Measurements from ENCODE around the gene EML2. TPM values are rescaled to one million over a fixed set of nuclear protein-coding genes. Genes with fewer than 3 reads are reported as not detected.
A peak's percentile ranks its signal among the peaks of the same experiment; 100 is the strongest.

The EML2 gene
- total RNA-seq, 1 experiment from 2014 or later = 33.9 TPM

- H3K27me3 ChIP-seq (replicated peaks; ENCODE audit: control insufficient read depth, insufficient read depth, low read length) = no peaks in the 10 kb centered on the region
- intact Hi-C loops (cut with micrococcal nuclease; ENCODE audit: unreplicated experiment) = no loop called here
- POLR2A ChIA-PET = no interaction called here
- CTCF ChIA-PET = interaction anchor here (0.7 kb wide), 1 partner anchor 142 kb away, joined by 5 read pairs; no protein-coding TSS in a partner anchor
- Mint-ChIP-seq H3K4me3 (ENCODE audit: unreplicated experiment) (no peak overlapping the region), H3K4me1 (ENCODE audit: low read depth, unreplicated experiment) (peaks cover 18% of the 10 kb centered on the region), H3K9me3 (ENCODE audit: unreplicated experiment) (no peaks in the 10 kb centered on the region), H3K27me3 (ENCODE audit: insufficient read depth, unreplicated experiment) (no peaks in the 10 kb centered on the region), H3K36me3 (ENCODE audit: insufficient read depth, unreplicated experiment) (peaks cover 20% of the 10 kb centered on the region), H3K27ac (ENCODE audit: unreplicated experiment) (no peak overlapping the region)
- DNase-seq = no peak
- H3K36me3 ChIP-seq (ENCODE audit: control insufficient read depth, insufficient read depth, low read length) = no peaks in the 10 kb centered on the region
- no peaks in the 10 kb centered on the region for H3K9me3 ChIP-seq
- TF ChIP-seq CTCF (IDR thresholded peaks at IDR 0.05; ENCODE audit: insufficient read depth in 1 of 2, low read depth in 1 of 2, low read length in 1 of 2, severe bottlenecking in 1 of 2, unreplicated experiment in 1 of 2) = no peak
- H3K4me3 ChIP-seq (ENCODE audit: low read depth, low read length) = no peak overlapping the region
- BruUV-seq (replicated peaks) = TSS peak; percentile 38
- peaks cover 14% of the 10 kb centered on the region for H3K4me1 ChIP-seq
Observed at GRCh38 chr19:45636902-45637301, 2.3 kb downstream of the EML2 start.

GRCh38 chr19:45636275-45636674 lies 2.9 kb downstream of the EML2 start:
- no peak overlapping the region for H3K27ac Mint-ChIP-seq (ENCODE audit: unreplicated experiment)
- Histone ChIP-seq H3K36me3 (ENCODE audit: control insufficient read depth, insufficient read depth, low read length) (no peaks in the 10 kb centered on the region), H3K9me3 (no peaks in the 10 kb centered on the region), H3K4me1 (peaks cover 14% of the 10 kb centered on the region), H3K4me3 (ENCODE audit: low read depth, low read length) (no peak overlapping the region), H3K27me3 (replicated peaks; ENCODE audit: control insufficient read depth, insufficient read depth, low read length) (no peaks in the 10 kb centered on the region)
- CTCF ChIA-PET = no interaction called here
- POLR2A ChIA-PET = no interaction called here
- BruUV-seq (replicated peaks) = no TSS peak
- intact Hi-C loops (cut with micrococcal nuclease; ENCODE audit: unreplicated experiment) = no loop called here
- no peak overlapping the region for H3K4me3 Mint-ChIP-seq (ENCODE audit: unreplicated experiment)
- no peaks in the 10 kb centered on the region for H3K9me3 Mint-ChIP-seq (ENCODE audit: unreplicated experiment)
- peaks cover 13% of the 10 kb centered on the region for H3K36me3 Mint-ChIP-seq (ENCODE audit: insufficient read depth, unreplicated experiment)
- DNase-seq = no peak
- H3K4me1 Mint-ChIP-seq (ENCODE audit: low read depth, unreplicated experiment) = peaks cover 15% of the 10 kb centered on the region
- no peak for TF ChIP-seq CTCF (IDR thresholded peaks at IDR 0.05; ENCODE audit: insufficient read depth in 1 of 2, low read depth in 1 of 2, low read length in 1 of 2, severe bottlenecking in 1 of 2, unreplicated experiment in 1 of 2)
- no peaks in the 10 kb centered on the region for H3K27me3 Mint-ChIP-seq (ENCODE audit: insufficient read depth, unreplicated experiment)

GRCh38 chr19:45632468-45633196 lies 6.6 kb downstream of the EML2 start:
- no peaks in the 10 kb centered on the region for H3K36me3 ChIP-seq (ENCODE audit: control insufficient read depth, insufficient read depth, low read length)
- CTCF ChIA-PET = interaction anchor here (1.5 to 2.2 kb wide), 2 partner anchors 9 to 26 kb away, joined by 3 to 8 read pairs; no protein-coding TSS in a partner anchor
- intact Hi-C loops (cut with micrococcal nuclease; ENCODE audit: unreplicated experiment) = no loop called here
- Mint-ChIP-seq H3K36me3 (ENCODE audit: insufficient read depth, unreplicated experiment) (peaks cover 15% of the 10 kb centered on the region), H3K27ac (ENCODE audit: unreplicated experiment) (peak overlapping the region; percentile 86), H3K4me3 (ENCODE audit: unreplicated experiment) (no peak overlapping the region), H3K9me3 (ENCODE audit: unreplicated experiment) (no peaks in the 10 kb centered on the region), H3K27me3 (ENCODE audit: insufficient read depth, unreplicated experiment) (no peaks in the 10 kb centered on the region), H3K4me1 (ENCODE audit: low read depth, unreplicated experiment) (no peaks in the 10 kb centered on the region)
- TF ChIP-seq CTCF (IDR thresholded peaks at IDR 0.05; ENCODE audit: insufficient read depth in 1 of 2, low read depth in 1 of 2, low read length in 1 of 2, severe bottlenecking in 1 of 2, unreplicated experiment in 1 of 2) = no peak
- no peaks in the 10 kb centered on the region for H3K4me1 ChIP-seq
- no peaks in the 10 kb centered on the region for H3K27me3 ChIP-seq (replicated peaks; ENCODE audit: control insufficient read depth, insufficient read depth, low read length)
- no TSS peak for BruUV-seq (replicated peaks)
- POLR2A ChIA-PET = interaction anchor here (0.6 kb wide), 2 partner anchors 9 to 138 kb away, joined by 3 to 7 read pairs; no protein-coding TSS in a partner anchor
- no peak overlapping the region for H3K4me3 ChIP-seq (ENCODE audit: low read depth, low read length)
- H3K9me3 ChIP-seq = no peaks in the 10 kb centered on the region
- DNase-seq = peak; percentile 73
